ENCODE measurements around the gene EOLA1.

- TF ChIP-seq EZH2 (IDR thresholded peaks at IDR 0.05; ENCODE audit: low read depth, unreplicated experiment) = no peak
- no peak for TF ChIP-seq CTCF (conservative IDR thresholded peaks at IDR 0.05; ENCODE audit: low read depth in 2 of 2)
- no peak for TF ChIP-seq EZH2phosphoT487 (IDR thresholded peaks at IDR 0.05; ENCODE audit: unreplicated experiment)
- TF ChIP-seq POLR2AphosphoS5 (IDR thresholded peaks at IDR 0.05; ENCODE audit: low read depth) = no peak
- TF ChIP-seq CREB1 (CRISPR knock-in tag; IDR thresholded peaks at IDR 0.05; ENCODE audit: low read depth) = no peak
- no peak for TF ChIP-seq ZNF114 (CRISPR knock-in tag; IDR thresholded peaks at IDR 0.05)
- TF ChIP-seq ZNF331 (CRISPR knock-in tag; IDR thresholded peaks at IDR 0.05; ENCODE audit: low read depth) = no peak
- TF ChIP-seq REST (IDR thresholded peaks at IDR 0.05; ENCODE audit: unreplicated experiment) = no peak
Measured at GRCh38 chrX:149497054-149497453, 43.8 kb upstream of the EOLA1 start.

Measured in GM23338 (cell line).